Ovary (tissue), 3 donors: ENCODE measurements around the gene FGFBP1.

ENCODE experiments used
- POLR2A ChIP-seq: fragments of 450-650 bp; IDR thresholded peaks from one replicate; pipeline ENCODE4 v1.6.1; 2017; ENCODE audit warnings: antibody characterized with exemption, mild to moderate bottlenecking, moderate library complexity
- TF ChIP-seq, protein P1 (sequence below), 3 donors: fragments of 450-650 bp in 2 of 3; fragments of 200-600 bp in 1 of 3; IDR thresholded peaks; one replicate each; pipeline versions ENCODE4 v1.5.1 to v1.8.0; 2016 to 2022; ENCODE audit warnings: antibody characterized with exemption in 3 of 3, mild to moderate bottlenecking in 1 of 3
- donor health status: DM: no; HTN: no; CAD: no.

DNA sequence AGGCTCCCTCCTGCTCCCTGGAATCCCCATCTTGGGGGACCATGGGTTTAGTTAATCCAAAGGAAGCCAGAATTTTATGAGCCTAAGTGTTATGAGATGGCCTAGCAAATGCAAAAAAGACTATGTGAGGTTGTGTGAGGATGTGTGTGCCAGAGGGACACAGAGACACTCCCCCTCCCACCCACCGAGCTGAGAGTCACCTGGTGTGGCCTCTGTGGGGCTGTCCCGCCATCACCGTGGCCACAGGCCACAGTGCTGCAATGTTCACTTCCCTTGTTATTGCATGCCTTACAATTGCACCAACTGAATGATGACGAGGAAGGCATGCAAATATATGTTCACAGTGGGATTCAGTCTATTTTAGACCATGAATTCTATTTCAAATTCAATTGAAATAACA is 25.0 kb upstream of the FGFBP1 start:
- TF ChIP-seq, protein P1, sequence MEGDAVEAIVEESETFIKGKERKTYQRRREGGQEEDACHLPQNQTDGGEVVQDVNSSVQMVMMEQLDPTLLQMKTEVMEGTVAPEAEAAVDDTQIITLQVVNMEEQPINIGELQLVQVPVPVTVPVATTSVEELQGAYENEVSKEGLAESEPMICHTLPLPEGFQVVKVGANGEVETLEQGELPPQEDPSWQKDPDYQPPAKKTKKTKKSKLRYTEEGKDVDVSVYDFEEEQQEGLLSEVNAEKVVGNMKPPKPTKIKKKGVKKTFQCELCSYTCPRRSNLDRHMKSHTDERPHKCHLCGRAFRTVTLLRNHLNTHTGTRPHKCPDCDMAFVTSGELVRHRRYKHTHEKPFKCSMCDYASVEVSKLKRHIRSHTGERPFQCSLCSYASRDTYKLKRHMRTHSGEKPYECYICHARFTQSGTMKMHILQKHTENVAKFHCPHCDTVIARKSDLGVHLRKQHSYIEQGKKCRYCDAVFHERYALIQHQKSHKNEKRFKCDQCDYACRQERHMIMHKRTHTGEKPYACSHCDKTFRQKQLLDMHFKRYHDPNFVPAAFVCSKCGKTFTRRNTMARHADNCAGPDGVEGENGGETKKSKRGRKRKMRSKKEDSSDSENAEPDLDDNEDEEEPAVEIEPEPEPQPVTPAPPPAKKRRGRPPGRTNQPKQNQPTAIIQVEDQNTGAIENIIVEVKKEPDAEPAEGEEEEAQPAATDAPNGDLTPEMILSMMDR (IDR thresholded peaks at IDR 0.05), result no peak
- no peak for TF ChIP-seq POLR2A
